ENCODE measurements around the gene ZP2. TPM values are rescaled to one million over a fixed set of nuclear protein-coding genes. Genes with fewer than 3 reads are reported as not detected.

ZP2 gene
- total RNA-seq, 1 experiment from 2014 or later, result not detected

DNA sequence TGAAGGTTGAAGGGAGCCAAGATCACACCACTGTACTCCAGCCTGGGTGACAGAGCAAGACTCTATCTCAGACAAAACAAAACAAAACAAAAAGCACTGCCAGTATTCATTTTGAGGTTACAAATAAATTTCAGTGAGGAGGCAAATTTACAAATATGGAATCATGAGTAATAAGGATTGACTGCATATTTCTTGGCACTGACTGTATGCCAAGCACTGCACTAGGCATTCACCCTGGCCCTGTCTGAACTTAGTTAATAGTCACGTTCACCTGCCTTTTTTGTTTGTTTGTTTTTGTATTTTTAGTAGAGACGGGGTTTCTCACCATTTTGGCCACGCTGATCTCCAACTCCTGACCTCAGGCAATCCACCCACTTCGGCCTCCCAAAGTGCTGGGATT, 47.8 kb downstream of the ZP2 start:
- H3K9ac ChIP-seq (ENCODE audit: extremely low read depth, insufficient read length, low read length), result no peak overlapping the region
- H2BK15ac ChIP-seq (ENCODE audit: low read depth, low read length), result no peak overlapping the region
- Mint-ChIP-seq H3K27me3 (ENCODE audit: low read depth) (no peaks in the 10 kb centered on the region), H3K27ac (no peak overlapping the region), H3K36me3 (ENCODE audit: insufficient read depth in 1 of 3, low read depth in 3 of 3) (peaks cover 23 to 56% (median 55%) of the 10 kb centered on the region in 3 experiments; a peak in 6 of 7 replicates), H3K9me3 (no peaks in the 10 kb centered on the region), H3K4me1 (peaks cover 11 to 12% of the 10 kb centered on the region in 2 experiments), H3K4me3 (no peak overlapping the region)
- H3K18ac ChIP-seq (ENCODE audit: insufficient read length, low read depth, low read length), result no peak overlapping the region
- H4K20me1 ChIP-seq (ENCODE audit: control insufficient read depth, insufficient read depth, insufficient read length), result no peaks in the 10 kb centered on the region
- H3K4me2 ChIP-seq (ENCODE audit: insufficient read depth, insufficient read length, low read length), result no peak overlapping the region
- H2BK120ac ChIP-seq (ENCODE audit: low read depth, low read length, poor library complexity, severe bottlenecking), result no peak overlapping the region
- H4K91ac ChIP-seq (ENCODE audit: insufficient read length, low read depth, low read length), result no peak overlapping the region
- H2AK5ac ChIP-seq (ENCODE audit: insufficient read length, low read length), result no peak overlapping the region
- H4K5ac ChIP-seq (ENCODE audit: insufficient read length, low read depth, low read length), result no peak overlapping the region
- H3K56ac ChIP-seq (ENCODE audit: insufficient read length, low read depth, low read length), result no peak overlapping the region
- H3K79me2 ChIP-seq (ENCODE audit: insufficient read depth, low read length), result no peaks in the 10 kb centered on the region
- no peaks in the 10 kb centered on the region for H3K4me1 ChIP-seq (ENCODE audit: insufficient read depth, low read length)
- no peak overlapping the region for H2BK5ac ChIP-seq (ENCODE audit: insufficient read length, low read length)
- DNase-seq, result no peak
- H3K14ac ChIP-seq (ENCODE audit: insufficient read depth, low read length), result no peak overlapping the region
- H4K8ac ChIP-seq (replicated peaks; ENCODE audit: insufficient read length, low read depth, low read length), result no peak overlapping the region
- no peaks in the 10 kb centered on the region for H3K79me1 ChIP-seq (ENCODE audit: insufficient read depth, low read depth, low read length, poor library complexity, severe bottlenecking)
- no peaks in the 10 kb centered on the region for H3K9me3 ChIP-seq (ENCODE audit: control insufficient read depth, low read depth, low read length)
- H2BK12ac ChIP-seq (ENCODE audit: insufficient read length, low read depth, low read length), result no peak overlapping the region
- TF ChIP-seq, protein P1, sequence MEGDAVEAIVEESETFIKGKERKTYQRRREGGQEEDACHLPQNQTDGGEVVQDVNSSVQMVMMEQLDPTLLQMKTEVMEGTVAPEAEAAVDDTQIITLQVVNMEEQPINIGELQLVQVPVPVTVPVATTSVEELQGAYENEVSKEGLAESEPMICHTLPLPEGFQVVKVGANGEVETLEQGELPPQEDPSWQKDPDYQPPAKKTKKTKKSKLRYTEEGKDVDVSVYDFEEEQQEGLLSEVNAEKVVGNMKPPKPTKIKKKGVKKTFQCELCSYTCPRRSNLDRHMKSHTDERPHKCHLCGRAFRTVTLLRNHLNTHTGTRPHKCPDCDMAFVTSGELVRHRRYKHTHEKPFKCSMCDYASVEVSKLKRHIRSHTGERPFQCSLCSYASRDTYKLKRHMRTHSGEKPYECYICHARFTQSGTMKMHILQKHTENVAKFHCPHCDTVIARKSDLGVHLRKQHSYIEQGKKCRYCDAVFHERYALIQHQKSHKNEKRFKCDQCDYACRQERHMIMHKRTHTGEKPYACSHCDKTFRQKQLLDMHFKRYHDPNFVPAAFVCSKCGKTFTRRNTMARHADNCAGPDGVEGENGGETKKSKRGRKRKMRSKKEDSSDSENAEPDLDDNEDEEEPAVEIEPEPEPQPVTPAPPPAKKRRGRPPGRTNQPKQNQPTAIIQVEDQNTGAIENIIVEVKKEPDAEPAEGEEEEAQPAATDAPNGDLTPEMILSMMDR (conservative IDR thresholded peaks at IDR 0.05), result no peak
- H3T11ph ChIP-seq (ENCODE audit: low read length), result no peak overlapping the region
- H3K27ac ChIP-seq (ENCODE audit: insufficient read length, low read depth, low read length), result no peak overlapping the region
- H3K4ac ChIP-seq (ENCODE audit: low read depth, low read length), result no peak overlapping the region
- no peak overlapping the region for H3K23ac ChIP-seq (ENCODE audit: insufficient read length, low read depth, low read length)
- H3K27me3 ChIP-seq (ENCODE audit: insufficient read depth, low read length), result no peaks in the 10 kb centered on the region
- H2AFZ ChIP-seq (ENCODE audit: low read length), result no peak overlapping the region
- H3K23me2 ChIP-seq (ENCODE audit: insufficient read length, low read depth, low read length, poor library complexity, severe bottlenecking), result peaks cover 10% of the 10 kb centered on the region
- WGBS (ENCODE audit: extremely low coverage, insufficient read length, low lambda C conversion rate), result no CpG with 5 or more reads among the region's 4 CpGs
- H2BK20ac ChIP-seq (ENCODE audit: low read depth, low read length, poor library complexity, severe bottlenecking), result no peak overlapping the region
